HG03095 (cell line): Measurements from ENCODE around the gene WDCP.

Experiments used
- ATAC-seq: cut with Tn5 transposase; IDR thresholded peaks from one replicate; pipeline ENCODE4 v1.9.1; 2021; ENCODE audit warnings: moderate library complexity; ENCODE audit not compliant: unreplicated experiment

WDCP gene

GRCh38 chr2:24008672-24009366 is 38.4 kb downstream of the WDCP start:
- no peak for ATAC-seq

- ATAC-seq: no peak
Measured at GRCh38 chr2:24007693-24008092, 39.5 kb downstream of the WDCP start.

- no peak for ATAC-seq
Measured at GRCh38 chr2:23994567-23994966, 52.6 kb downstream of the WDCP start.

- ATAC-seq: no peak
Measured at GRCh38 chr2:23993736-23994269, 53.4 kb downstream of the WDCP start.

GRCh38 chr2:23992931-23993330 is 54.3 kb downstream of the WDCP start:
- no peak for ATAC-seq

- no peak for ATAC-seq
Measured at GRCh38 chr2:23988371-23988770, 58.8 kb downstream of the WDCP start.
